Peyer's patch (tissue), 4 donors: ENCODE measurements around the gene PHRF1.

Experiments used
- CTCF ChIP-seq, 6 experiments: fragments of 450-650 bp in 4 of 6; fragments of 200-600 bp in 2 of 6; sonication (generic) in 1 of 6; IDR thresholded peaks; one replicate each; pipeline ENCODE4 v1.5.1; 2017 to 2019; ENCODE audit warnings: antibody characterized with exemption in 6 of 6, mild to moderate bottlenecking in 3 of 6, moderate library complexity in 1 of 6
- POLR2A ChIP-seq, 2 donors: fragments of 450-650 bp; IDR thresholded peaks; one replicate each; pipeline ENCODE4 v1.5.1; 2017; ENCODE audit warnings: antibody characterized with exemption in 2 of 2, mild to moderate bottlenecking in 2 of 2, moderate library complexity in 2 of 2

- TF ChIP-seq CTCF (IDR thresholded peaks at IDR 0.05) (peak in 1 of 6 experiments; percentile 15), POLR2A (IDR thresholded peaks at IDR 0.05) (no peak)
Measured at GRCh38 chr11:535210-535518, 41.1 kb upstream of the PHRF1 start.
